Stimulated activated CD8-positive, alpha-beta memory T cell treated with anti-CD3 and anti-CD28 coated beads, Interleukin-15, amount 100 ng/mL, for 48 hours (primary cell): ENCODE measurements around the gene ZNF605.
"Not testable (repeated sequence)": the region's sequence is repeated elsewhere in the genome, so short reads cannot be mapped to it uniquely, and the experiment has no call there.

Source experiments
- DNase-seq, 2 donors: peaks; one replicate each; pipeline ENCODE4 v3.0.0-alpha.2; 2020; ENCODE audit warnings: low read depth in 2 of 2

Gene ZNF605

DNA sequence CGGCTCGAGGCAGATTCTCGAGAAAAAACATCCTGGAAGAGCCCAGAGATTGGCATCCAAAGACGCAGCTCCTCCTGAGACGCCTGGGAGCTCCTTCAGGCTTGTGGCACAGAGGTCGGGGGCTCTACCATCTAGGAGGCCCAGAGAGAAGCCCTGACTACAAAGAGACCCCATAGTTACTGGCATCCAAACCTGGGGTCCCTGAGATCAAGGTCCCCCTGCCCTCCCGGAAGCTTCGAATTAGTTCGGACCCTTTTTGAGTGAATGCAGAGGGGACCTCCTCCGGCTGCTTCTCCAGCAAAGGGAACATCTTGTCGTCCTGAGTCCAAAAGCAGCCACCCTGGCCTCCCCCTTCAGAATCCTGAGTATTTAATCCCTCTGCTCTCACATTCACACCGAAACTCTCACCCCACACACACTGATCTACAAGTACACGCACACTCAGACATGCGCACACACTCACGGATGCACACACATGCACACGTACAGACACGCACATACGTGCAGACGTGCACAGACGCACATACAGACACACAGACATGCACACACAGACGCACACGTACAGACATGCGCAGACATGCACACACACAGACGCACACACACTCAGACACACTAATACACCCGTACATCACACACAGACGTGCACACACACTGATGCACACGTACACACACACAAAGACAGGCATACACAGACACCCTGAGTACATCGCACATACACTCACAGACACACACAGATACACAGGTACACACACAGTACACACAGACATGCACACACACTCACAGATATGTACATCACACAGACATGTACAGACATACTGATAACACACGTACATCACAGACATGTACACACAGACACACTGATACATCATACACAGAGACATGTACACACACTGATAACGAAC, 5.9 kb downstream of the ZNF605 start:
- DNase-seq, result no peak

DNA sequence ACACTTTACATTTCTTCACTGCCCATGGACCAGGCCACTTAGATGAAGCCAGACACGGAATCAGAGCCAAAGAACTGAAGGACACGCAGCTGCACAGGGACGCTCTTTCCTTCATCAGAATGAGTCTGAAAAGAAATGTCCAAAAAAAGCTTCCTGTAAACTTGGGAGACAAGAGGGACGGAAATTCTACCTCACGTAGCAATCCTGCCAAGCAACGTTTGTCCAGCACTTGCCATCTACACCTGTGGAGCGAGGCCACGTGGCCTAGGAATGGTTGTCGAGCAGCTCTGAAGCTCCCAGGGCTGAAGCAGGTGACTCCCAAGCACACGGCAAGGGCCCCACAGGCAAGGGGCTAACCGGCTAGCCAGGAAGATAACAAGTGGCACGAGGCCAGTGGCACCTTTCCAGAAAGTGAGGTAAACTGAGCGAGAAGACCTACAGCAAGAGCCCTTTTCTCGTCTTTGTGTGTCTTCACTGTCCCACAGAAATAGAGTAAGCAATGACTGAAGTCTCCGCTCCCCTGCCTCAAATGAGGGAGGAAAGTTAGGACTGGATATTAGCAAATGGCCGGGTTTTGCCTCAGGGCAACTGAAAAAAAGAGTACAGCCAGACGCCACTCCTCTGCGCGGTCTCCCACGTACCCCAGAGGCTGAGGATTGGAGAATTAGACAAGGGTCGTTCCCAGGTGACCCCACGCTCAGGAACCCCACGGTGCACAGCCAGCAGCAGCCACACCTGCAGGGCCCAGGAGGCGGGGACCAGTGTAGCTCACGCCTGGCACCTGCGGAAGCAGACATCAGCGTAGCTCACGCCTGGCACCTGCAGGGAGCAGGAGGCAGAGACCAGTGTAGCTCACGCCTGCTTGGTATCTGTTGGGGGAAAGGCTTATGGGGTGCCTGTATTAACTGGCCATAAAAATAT, 7.7 kb downstream of the ZNF605 start:
- no peak for DNase-seq

DNA sequence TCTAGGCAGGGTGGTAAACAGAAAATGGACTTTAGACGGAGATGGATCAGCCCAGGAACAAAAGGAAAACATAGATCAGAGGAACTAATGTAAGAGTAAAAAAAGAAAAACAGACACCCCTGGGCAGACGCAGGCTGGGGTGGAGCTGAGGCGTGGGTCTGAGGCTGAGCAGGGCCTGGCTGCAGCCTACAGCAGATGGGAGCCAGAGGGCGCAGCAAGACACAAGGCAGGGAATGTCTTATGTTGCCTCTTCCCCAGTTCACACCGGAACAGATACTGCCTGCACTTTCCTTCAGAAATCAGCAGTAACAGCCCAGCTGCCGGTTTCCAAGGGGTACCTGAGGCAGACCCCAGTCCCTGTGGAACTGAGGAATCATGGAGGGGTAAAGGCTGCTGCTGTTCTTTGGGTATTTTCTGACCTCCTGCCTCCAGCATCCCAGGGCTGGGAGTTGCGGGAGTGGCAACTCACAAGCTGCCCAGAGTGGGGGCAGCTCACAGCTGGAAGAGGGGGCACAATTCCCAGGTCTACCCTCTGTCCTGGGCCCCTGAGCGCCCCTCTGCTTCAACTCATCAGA, 9.8 kb downstream of the ZNF605 start:
- DNase-seq, result no peak

DNA sequence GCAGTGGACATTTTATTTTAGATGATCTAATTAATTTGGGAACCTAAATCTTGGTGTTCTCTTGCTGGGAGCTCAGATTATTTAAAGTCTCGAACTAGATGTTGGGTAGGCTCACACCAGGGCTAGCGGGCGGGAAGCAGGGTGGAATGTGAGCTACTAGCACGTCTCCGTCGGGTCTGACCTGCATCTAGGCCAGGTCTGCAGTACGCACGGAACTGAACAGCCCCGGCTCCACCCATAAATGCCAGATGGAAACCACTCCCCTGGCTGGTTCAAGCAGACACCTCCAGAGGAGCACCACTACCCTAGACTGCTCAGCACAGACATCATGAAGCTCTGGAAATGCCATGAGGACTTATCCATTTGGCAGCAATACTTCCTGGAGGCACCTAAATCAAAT, 10.3 kb downstream of the ZNF605 start:
- no peak for DNase-seq

DNA sequence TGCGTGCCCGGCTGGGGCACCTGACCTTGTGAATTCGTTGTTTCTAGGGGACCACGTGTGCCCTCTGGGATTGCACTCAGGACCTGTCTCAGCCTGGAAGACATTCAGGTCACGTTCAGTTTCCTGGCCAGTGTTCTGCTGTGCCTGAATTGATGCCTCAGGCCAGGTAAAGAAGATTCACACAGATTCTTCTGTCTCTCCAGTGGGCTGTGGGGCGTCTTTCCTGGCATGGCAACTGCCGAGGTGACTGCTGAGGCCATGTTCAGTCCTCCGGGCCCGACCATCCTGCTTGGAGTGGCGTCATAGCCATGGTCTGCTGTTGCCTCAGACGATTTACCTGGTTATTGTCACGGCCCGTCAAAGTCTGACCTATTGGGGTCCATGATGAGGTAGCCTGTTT, 13.5 kb downstream of the ZNF605 start:
- DNase-seq, result no peak

DNA sequence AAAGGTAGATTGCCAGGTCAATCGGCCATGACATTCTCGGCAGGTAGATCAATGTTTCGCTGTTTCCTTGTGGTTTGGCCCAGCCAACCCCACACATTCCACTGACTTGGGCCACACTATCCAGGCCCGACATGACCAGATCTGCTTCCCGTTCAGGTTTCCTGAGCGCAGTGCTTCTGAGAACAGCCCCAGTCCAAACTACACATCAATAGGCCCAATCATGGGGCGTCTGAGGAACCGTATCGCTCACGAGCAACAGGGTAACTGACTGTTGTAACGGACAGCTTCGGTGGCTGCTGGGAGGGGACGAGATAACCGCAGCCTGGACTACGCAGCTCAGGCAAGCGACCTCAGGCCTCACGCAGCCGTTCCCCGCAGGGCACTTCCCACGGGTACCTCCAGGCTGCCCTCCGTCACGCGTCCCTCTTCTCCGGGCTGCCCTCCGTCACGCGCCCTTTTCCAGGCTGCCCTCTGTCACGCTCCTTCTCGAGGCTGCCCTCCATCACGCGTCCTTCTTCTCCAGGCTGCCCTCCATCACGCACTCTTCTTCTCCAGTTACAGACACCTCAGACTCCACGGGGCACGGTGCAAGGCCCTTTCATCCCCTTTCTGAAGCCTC, 14.7 kb downstream of the ZNF605 start:
- no peak for DNase-seq

DNA sequence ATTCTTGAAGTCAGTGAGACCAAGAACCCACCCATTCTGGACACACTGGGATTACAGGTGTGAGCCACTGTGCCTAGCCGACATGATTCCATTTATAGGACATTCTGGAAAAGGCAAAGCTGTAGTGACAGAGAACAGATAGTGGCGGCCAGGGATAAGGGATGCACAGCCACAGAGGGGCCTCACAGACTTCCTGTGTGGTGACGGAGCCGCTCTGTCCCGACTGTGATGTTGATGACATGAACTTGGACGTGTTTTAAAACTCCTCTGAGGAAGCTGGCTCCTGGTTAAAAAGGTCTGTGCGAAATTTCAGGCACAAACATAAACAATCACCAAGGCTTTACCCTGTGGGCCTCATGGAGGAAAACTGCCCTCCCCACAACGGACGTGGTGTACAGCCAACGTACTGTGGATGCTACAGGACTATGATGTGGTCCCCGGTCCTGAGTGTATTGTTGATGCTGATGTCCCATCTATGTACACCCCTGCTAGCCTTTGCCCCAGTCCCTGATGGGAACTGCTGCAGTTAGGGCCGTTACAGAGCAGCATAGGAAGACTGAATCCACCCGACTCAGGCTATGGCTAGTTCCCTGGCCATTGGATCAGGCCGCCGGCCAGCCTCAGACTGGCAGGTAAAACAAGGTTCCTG, 15.9 kb downstream of the ZNF605 start:
- no peak for DNase-seq

DNA sequence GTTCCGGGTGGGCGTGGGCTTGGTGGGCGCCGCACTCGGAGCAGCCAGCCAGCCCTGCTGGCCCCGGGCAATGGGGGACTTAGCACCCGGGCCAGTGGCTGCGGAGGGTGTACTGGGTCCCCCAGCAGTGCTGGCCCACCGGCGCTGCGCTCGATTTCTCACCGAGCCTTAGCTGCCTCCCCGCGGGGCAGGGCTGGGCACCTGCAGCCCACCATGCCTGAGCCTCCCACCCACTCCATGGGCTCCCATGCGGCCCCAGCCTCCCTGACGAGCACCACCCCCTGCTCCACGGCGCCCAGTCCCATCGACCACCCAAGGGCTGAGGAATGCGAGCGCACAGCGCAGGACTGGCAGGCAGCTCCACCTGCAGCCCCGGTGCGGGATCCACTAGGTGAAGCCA, 17.3 kb downstream of the ZNF605 start:
- not testable (repeated sequence) for DNase-seq

DNA sequence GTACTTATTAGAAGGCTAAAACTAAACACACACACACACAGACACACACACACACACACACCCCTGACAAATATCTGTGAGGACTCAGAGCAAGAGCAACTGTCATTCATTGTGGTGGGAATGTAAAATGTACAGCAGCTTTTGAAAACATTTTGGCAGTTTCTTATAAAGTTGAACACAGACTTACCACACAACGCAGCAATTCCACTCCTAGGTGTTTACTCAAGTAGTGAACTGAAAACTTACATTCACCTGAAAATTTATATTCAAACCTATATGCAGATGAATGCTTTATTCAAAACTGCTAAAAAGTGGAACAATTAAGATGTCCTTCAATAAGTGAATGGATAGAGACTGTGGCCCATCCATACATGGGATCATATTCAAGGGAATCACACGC, 18.6 kb downstream of the ZNF605 start:
- DNase-seq, result no peak

DNA sequence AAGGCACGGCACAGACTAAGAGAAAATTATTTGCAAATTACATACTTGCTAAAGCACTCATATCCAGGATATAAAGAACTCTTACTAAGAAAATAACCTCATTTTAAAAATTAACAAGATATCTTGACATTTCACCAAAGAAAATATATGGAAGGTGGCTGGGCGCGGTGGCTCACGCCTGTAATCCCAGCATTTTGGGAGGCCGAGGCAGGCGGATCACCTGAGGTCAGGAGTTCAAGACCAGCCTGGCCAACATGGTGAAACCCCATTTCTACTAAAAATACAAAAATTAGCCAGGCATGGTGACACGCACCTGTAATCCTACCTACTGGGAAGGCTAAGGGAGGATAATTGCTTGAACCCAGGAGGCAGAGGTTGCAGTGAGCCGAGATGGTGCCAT, 19.2 kb downstream of the ZNF605 start:
- not testable (repeated sequence) for DNase-seq

DNA sequence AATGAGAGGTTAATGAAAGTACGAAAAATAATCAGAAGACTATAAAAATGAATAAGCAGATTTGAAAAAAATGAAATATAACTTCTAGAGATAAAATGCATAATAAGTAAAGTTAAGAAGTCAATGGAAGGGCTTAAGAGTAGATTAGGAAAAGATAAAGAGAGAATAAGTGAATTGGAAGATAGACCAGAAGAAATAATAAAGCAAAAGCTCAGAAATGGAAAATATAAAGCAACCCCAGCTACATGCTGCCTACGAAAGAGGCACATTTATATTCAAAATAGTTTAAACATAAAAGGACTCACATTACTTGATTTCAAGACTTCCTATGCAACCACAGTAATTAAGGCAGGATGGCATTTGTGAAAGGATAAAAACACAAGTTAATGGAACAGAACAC, 19.9 kb downstream of the ZNF605 start:
- DNase-seq, result no peak

DNA sequence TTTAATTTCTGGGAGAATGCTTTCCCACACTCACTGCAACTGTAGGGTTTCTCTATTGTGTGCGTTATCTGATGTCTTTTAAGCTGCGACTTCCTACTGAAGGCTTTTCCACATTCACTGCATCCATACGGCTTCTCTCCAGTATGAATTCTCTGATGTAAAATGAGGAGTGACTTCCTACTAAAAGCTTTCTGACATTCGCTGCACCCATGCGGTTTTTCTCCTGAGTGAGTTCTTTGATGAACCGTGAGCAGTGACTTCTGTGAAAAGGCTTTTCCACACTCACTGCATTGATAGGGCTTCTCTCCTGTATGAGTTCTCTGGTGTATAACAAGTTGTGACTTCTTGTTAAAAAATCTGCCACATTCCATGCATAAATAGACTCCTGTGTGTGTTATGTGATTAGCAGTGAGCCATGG, 29.7 kb downstream of the ZNF605 start:
- DNase-seq, result no peak

DNA sequence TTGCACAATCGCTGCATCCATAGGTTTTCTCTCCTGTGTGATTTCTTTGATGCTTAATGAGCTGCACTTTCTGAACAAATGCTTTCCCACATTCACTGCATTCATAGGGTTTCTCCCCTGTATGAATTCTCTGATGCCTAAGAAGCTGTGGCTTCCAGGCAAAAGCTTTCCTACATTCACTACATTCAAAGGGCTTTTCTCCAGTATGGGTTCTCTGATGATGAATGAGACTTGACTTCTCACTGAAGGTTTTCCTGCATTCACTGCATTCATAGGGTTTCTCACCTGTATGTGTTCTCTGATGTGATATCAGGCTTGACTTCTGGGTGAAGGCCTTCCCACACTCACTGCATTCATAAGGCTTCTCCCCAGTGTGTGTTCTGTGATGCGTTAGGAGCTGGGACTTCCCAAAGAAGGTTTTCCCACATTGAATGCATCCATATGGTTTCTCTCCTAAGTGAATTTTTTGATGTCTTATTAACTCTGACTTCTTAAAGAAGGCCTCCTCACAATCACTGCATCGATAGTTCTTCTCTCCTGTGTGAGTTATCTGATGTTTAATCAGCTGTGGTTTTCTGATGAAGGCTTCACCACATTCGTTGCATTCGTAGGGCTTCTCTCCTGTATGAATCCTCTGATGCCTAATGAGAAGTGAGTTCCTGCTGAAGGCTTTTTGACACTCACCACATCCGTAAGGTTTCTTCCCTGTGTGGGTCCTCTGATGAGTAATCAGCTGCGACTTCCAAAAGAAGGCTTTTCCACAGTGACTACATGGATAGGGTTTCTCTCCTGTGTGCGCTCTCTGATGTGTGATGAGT, 30.3 kb downstream of the ZNF605 start:
- no peak for DNase-seq

DNA sequence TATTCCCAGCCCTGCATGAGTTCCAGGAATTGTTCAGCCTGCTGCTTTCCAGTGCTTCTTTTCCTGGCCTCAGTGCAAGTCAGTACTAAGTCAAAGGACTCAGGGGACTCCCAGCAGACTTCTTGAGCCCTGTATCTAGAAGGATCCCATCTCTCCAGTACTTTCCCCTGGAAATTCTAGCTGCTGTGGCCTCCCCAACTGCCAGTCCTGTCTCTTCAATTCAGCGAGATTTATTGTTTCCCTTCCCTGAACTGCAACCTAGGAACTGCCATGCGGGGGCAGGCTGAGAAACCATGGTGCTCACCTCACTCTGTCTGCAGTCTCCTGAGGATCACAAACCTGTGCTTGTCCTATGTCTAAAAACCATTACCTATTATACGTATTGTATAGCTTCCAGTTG, 31.8 kb downstream of the ZNF605 start:
- DNase-seq, result no peak

DNA sequence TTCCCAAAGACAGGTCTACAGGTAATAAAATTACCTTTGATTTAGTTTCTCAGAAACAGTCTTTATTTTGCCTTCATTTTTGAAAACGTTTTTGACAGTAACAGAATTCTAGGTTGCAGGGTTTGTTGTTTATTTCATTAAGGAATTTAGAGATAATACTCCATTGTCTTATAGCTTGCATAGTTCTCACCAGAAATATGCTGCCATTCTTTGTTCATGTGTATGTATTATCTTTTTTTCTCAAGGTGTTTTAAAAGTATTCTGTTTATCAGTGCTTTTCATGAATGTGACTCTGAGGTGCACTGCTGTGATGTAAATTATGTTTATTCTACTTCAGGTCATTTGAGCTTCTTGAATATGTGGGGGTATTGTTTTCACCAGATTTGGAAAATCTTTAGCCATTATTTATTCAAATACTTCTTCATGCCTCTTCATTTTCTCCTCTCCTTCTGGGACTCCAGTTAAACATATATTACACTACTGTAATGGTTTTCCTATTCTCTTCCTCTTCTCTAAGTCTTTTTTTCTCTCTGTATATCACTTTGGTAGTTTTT, 32.7 kb downstream of the ZNF605 start:
- no peak for DNase-seq

DNA sequence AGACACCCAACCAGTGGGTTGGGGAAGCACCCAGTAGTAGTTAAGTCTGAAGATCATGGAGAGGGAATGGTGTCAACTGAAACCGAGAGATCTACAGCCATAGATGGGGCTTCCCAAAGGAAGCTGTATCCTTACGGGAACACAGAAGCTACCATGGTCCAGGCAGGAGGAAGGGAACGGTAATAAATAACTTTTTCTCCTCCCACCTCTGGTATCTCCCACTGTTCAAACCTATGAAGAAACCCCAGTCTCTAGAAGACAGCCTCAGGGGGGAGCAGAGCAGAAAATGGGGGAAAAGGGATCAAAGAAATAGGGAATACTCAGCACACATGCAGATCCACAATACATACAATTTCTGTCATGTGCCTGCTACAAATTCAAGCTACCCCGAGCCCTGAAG, 33.4 kb downstream of the ZNF605 start:
- DNase-seq, result no peak

DNA sequence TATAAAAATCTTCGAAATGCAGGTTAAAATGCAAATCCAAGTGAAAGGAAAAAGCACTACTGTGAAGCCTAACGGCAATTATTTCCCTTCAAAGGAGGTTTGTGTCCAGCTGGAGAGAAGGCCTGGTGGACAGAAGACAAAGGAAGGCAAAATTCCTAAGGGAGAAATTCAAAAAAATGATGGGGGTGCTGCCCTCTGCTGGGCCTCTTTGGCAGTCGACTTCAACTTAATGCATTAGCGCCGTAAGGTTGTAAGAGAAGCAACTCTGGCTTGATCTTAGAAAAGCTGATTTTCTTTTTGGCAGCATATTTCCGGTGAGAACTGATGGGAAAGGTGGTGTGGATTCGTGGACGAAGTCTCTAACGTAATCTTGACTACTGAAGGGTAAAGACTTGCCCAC, 34.4 kb downstream of the ZNF605 start:
- no peak for DNase-seq

DNA sequence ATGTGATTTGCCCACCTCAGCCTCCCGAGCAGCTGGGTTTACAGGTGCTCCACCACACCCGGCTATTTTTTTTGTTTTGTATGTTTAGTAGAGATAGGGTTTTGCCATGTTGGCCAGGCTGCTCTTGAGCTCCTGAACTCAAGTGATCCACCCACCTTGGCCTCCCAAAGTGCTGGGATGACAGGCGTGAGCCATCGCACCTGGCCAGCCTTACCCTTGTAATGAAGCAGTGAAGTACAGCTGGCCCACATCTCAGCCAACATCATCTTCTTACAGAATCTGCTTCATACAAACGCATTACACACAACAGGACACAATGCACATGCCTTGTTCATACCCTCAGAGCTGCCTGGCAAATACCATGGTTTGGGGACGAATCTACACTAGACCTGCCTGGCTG, 37.4 kb downstream of the ZNF605 start:
- DNase-seq, result no peak

DNA sequence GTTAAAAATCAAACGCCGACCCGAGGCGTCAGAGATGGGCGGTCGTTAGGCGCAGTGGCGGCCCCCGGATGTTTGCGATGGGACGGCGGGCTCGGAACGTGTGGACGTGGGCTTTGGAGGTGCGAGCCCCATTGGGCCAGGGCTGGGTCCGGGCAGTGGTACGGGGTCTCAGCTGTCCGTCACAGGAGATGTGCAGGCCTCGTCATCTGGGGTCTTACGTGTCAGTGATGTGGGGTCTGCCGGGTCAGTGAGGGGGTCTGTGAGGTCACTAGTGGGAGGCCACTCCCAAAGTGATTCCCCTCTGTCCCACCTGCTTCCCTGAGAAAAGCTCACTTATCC, 47.1 kb downstream of the ZNF605 start:
- no peak for DNase-seq
